T-helper 22 cell (primary cell): ENCODE results near the gene HOXA5.

Experiments
- DNase-seq: peaks from one replicate; pipeline ENCODE4 v3.0.0-alpha.2; 2020; ENCODE audit warnings: low read depth

Gene HOXA5

GRCh38 chr7:27170426-27171324 lies 27.2 kb upstream of the HOXA5 start:
- no peak for DNase-seq

GRCh38 chr7:27169658-27170425 lies 26.4 kb upstream of the HOXA5 start:
- no peak for DNase-seq

GRCh38 chr7:27168265-27168947 lies 24.9 kb upstream of the HOXA5 start:
- no peak for DNase-seq

GRCh38 chr7:27167916-27168264 lies 24.4 kb upstream of the HOXA5 start:
- no peak for DNase-seq

- DNase-seq, result no peak
These were observed 23.3 kb upstream of the HOXA5 start for GRCh38 chr7:27166531-27167505.

- no peak for DNase-seq
These were observed 22.6 kb upstream of the HOXA5 start for GRCh38 chr7:27165996-27166530.

DNA sequence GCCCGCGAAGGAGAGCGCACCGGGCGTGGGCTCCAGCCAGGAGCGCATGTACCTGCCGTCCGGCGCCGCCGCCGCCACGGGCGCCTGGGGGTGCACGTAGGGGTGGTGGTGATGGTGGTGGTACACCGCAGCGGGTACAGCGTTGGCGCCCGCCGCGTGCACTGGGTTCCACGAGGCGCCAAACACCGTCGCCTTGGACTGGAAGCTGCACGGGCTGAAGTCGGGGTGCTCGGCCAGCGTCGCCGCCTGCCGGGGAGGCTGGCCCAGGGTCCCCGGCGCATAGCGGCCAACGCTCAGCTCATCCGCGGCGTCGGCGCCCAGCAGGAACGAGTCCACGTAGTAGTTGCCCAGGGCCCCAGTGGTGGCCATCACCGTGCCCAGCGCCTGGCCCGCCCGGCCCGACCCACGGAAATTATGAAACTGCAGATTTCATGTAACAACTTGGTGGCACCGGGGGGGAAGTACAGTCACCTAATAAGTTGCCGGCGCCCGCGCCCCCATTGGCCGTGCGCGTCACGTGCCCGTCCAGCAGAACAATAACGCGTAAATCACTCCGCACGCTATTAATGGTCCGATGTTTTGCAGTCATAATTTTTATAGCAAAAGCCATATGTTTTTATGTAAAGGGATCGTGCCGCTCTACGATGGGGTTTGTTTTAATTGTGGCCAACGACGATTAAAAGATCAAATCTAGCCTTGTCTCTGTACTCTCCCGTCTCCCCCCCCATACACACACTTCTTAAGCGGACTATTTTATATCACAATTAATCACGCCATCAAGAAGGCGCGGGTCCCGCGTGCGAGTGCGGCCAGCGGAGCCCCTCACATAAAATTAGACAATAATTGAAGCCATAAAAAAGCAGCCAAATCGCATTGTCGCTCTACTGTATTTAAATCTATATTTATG lies 21.9 kb upstream of the HOXA5 start, which contains the start of gene HOXA9:
Gene HOXA9 (minus strand): TSS at position 449 of the 907 bp plus-strand sequence. CDS start 80 bp downstream, at position 369.
- no peak for DNase-seq

- no peak for DNase-seq
These were observed 21.0 kb upstream of the HOXA5 start for GRCh38 chr7:27164367-27165088.

- no peak for DNase-seq
These were observed 20.5 kb upstream of the HOXA5 start for GRCh38 chr7:27164045-27164366.

DNA sequence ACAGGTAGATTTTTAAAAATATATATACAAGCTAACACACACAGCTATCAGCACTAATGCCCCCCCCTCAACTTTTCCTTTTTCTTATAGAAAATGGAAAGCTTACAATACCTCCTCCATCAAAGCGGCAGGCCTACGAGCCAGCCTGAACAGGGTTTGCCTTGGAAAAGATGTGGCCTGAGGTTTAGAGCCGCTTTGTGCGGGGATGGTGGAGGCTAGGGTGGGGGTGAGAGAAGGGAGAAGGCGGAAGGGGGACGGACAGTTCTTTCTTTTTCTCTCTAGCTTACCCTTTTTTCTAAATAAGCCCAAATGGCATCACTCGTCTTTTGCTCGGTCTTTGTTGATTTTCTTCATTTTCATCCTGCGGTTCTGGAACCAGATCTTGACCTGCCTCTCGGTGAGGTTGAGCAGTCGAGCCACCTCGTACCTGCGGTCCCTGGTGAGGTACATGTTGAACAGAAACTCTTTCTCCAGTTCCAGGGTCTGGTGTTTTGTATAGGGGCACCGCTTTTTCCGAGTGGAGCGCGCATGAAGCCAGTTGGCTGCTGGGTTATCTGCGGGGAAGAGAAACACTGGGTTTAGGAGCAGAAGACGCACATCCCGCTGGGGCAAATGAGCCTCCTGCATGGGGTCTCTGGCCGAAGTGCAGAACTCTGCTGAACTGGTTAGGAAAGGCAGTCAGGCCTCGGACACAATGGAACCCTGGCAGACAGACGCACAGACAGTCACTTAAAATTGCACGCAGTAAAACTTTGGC lies 20.0 kb upstream of the HOXA5 start:
- DNase-seq, result no peak

DNA sequence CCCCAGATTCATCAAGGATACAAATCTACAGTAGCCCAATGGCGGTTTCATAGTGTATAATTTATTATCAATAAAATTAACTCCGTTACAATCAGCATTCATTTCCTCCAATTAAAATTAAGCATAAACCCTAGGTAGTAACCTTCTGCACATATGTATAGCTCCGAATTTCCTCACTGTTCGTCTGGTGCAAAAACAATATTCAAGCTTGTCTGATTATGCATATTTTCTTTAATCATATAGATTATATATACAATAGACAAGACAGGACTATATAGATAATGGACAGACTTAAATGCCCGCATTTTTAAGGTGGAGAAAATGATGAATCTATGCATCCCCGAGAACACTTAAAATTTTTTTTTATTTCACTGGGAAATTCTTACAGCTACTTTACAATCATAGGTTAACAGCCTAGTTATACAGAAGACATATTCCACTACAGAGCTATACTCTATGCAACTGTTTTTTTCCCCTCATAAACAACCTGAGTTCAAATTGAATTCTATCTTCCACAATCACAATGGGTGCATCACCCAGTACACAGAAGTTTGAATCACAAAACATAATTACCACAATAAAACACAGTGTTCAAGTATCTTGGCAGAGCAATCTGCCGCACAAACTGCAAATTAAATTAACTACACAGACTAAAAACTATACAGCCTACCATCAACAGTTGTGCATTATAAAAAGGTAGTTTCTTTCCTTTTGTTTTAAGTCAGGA lies 19.2 kb upstream of the HOXA5 start:
- DNase-seq, result no peak

- no peak for DNase-seq
These were observed 18.5 kb upstream of the HOXA5 start for GRCh38 chr7:27161721-27162560.

DNA sequence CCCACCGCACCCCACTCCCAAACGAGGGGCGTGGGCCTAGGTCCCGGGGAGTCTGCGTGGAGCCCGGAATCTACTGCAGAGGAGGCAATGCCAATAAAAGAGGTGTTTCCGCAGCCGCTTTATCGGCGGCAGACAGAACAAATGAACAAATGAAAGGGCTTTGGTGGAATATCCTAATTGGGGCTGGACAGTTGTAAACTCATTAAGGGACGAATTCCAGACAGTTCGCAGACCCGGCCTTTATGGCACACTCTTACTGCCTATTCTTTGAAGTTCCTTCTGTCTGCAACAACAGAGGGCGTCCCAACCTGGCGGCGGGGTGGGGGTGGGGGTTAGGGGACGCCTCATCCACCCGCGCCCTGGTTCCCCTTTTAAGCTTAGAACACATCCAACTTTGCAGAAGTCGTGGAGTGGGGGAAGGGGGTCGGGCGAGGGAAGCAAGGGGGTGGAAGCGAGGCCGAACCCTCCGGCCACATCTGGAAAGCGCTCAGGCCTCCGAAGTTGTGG lies 17.8 kb upstream of the HOXA5 start:
- DNase-seq, result no peak

DNA sequence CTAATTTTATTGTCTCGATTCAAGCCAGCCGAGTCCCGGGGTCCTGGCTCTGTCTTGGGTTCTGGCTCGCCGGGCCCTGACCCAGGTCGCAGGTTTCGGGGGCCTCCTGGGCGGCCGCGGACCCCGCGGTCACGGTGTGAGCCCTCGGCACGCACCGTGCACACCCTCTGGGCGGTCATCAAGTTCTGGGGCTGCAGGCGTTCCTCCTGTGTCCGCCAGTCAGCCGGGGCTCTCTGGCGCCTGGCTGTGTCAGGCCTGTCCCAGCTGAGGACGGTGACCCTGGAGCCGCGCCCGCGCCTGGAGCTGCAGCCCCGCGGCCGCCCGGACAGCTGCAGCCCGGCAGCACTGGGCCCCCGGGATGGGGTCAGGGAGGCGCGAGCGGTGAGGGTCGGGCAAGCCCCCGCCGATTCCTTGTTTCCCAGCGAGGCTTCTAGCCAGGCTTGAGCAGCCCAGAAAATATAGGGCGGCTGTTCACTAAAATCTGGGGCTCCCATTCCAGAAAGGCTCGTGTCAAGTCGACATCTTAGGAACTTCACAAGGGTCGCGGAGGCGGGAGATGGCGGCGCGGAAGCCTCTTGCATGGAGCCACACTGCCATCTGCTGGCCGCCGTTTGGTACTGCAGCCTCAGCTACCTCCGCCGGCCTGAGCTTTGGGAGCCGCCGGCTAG lies 17.2 kb upstream of the HOXA5 start:
- peak; percentile 58 for DNase-seq

GRCh38 chr7:27160145-27160545 lies 16.7 kb upstream of the HOXA5 start:
- no peak for DNase-seq
